Measurements from ENCODE around the gene CNTLN.
A peak's percentile ranks its signal among the peaks of the same experiment; 100 is the strongest.

Gene CNTLN

GRCh38 chr9:17480966-17481365 lies 346.1 kb downstream of the CNTLN start:
- Histone ChIP-seq H3K36me3 (ENCODE audit: control insufficient read depth in 1 of 2, insufficient read depth in 2 of 2, low read length in 2 of 2) (peaks cover 0 to 9% of the 10 kb centered on the region in 2 donors), H3K9me3 (ENCODE audit: control insufficient read depth in 1 of 2, low read length in 2 of 2) (no peaks in the 10 kb centered on the region), H3K27me3 (ENCODE audit: low read depth, low read length) (no peaks in the 10 kb centered on the region), H3K4me3 (ENCODE audit: low read depth in 1 of 2, low read length in 2 of 2) (no peak overlapping the region), H3K4me1 (ENCODE audit: control insufficient read depth in 1 of 2, insufficient read depth in 2 of 2, low read length in 2 of 2) (no peaks in the 10 kb centered on the region), H3K27ac (ENCODE audit: low read length) (no peak overlapping the region)

- no peak overlapping the region for H3K4me3 ChIP-seq (ENCODE audit: low read depth in 1 of 2, low read length in 2 of 2)
- no peaks in the 10 kb centered on the region for H3K9me3 ChIP-seq (ENCODE audit: control insufficient read depth in 1 of 2, low read length in 2 of 2)
- no peaks in the 10 kb centered on the region for H3K4me1 ChIP-seq (ENCODE audit: control insufficient read depth in 1 of 2, insufficient read depth in 2 of 2, low read length in 2 of 2)
- H3K36me3 ChIP-seq (ENCODE audit: control insufficient read depth in 1 of 2, insufficient read depth in 2 of 2, low read length in 2 of 2) = peaks cover 0 to 5% of the 10 kb centered on the region in 2 donors
- H3K27ac ChIP-seq (ENCODE audit: low read length) = no peak overlapping the region
- no peaks in the 10 kb centered on the region for H3K27me3 ChIP-seq (ENCODE audit: low read depth, low read length)
Measured at GRCh38 chr9:17481565-17481964, 346.7 kb downstream of the CNTLN start.

GRCh38 chr9:17484906-17485305 lies 350.1 kb downstream of the CNTLN start:
- Histone ChIP-seq H3K36me3 (ENCODE audit: control insufficient read depth in 1 of 2, insufficient read depth in 2 of 2, low read length in 2 of 2) (peaks cover 0 to 5% of the 10 kb centered on the region in 2 donors), H3K27me3 (ENCODE audit: low read depth, low read length) (no peaks in the 10 kb centered on the region), H3K9me3 (ENCODE audit: control insufficient read depth in 1 of 2, low read length in 2 of 2) (no peaks in the 10 kb centered on the region), H3K27ac (ENCODE audit: low read length) (no peak overlapping the region), H3K4me1 (ENCODE audit: control insufficient read depth in 1 of 2, insufficient read depth in 2 of 2, low read length in 2 of 2) (no peaks in the 10 kb centered on the region), H3K4me3 (ENCODE audit: low read depth in 1 of 2, low read length in 2 of 2) (no peak overlapping the region)

- Histone ChIP-seq H3K36me3 (ENCODE audit: control insufficient read depth in 1 of 2, insufficient read depth in 2 of 2, low read length in 2 of 2) (peaks cover 0 to 5% of the 10 kb centered on the region in 2 donors), H3K27ac (ENCODE audit: low read length) (no peak overlapping the region), H3K27me3 (ENCODE audit: low read depth, low read length) (no peaks in the 10 kb centered on the region), H3K4me1 (ENCODE audit: control insufficient read depth in 1 of 2, insufficient read depth in 2 of 2, low read length in 2 of 2) (no peaks in the 10 kb centered on the region), H3K4me3 (ENCODE audit: low read depth in 1 of 2, low read length in 2 of 2) (no peak overlapping the region), H3K9me3 (ENCODE audit: control insufficient read depth in 1 of 2, low read length in 2 of 2) (no peaks in the 10 kb centered on the region)
Measured at GRCh38 chr9:17486396-17486795, 351.6 kb downstream of the CNTLN start.

GRCh38 chr9:17487467-17487866 lies 352.6 kb downstream of the CNTLN start:
- Histone ChIP-seq H3K27ac (ENCODE audit: low read length) (no peak overlapping the region), H3K36me3 (ENCODE audit: control insufficient read depth in 1 of 2, insufficient read depth in 2 of 2, low read length in 2 of 2) (peaks cover 0 to 5% of the 10 kb centered on the region in 2 donors), H3K4me3 (ENCODE audit: low read depth in 1 of 2, low read length in 2 of 2) (no peak overlapping the region), H3K4me1 (ENCODE audit: control insufficient read depth in 1 of 2, insufficient read depth in 2 of 2, low read length in 2 of 2) (no peaks in the 10 kb centered on the region), H3K27me3 (ENCODE audit: low read depth, low read length) (no peaks in the 10 kb centered on the region), H3K9me3 (ENCODE audit: control insufficient read depth in 1 of 2, low read length in 2 of 2) (no peaks in the 10 kb centered on the region)

- no peak overlapping the region for H3K27ac ChIP-seq (ENCODE audit: low read length)
- no peaks in the 10 kb centered on the region for H3K27me3 ChIP-seq (ENCODE audit: low read depth, low read length)
- peaks cover 0 to 5% of the 10 kb centered on the region in 2 donors for H3K36me3 ChIP-seq (ENCODE audit: control insufficient read depth in 1 of 2, insufficient read depth in 2 of 2, low read length in 2 of 2)
- H3K4me1 ChIP-seq (ENCODE audit: control insufficient read depth in 1 of 2, insufficient read depth in 2 of 2, low read length in 2 of 2) = no peaks in the 10 kb centered on the region
- no peak overlapping the region for H3K4me3 ChIP-seq (ENCODE audit: low read depth in 1 of 2, low read length in 2 of 2)
- H3K9me3 ChIP-seq (ENCODE audit: control insufficient read depth in 1 of 2, low read length in 2 of 2) = no peaks in the 10 kb centered on the region
Measured at GRCh38 chr9:17488662-17489061, 353.8 kb downstream of the CNTLN start.

- Histone ChIP-seq H3K4me3 (ENCODE audit: low read depth in 1 of 2, low read length in 2 of 2) (no peak overlapping the region), H3K27me3 (ENCODE audit: low read depth, low read length) (no peaks in the 10 kb centered on the region), H3K36me3 (ENCODE audit: control insufficient read depth in 1 of 2, insufficient read depth in 2 of 2, low read length in 2 of 2) (peaks cover 0 to 8% of the 10 kb centered on the region in 2 donors), H3K9me3 (ENCODE audit: control insufficient read depth in 1 of 2, low read length in 2 of 2) (no peaks in the 10 kb centered on the region), H3K27ac (ENCODE audit: low read length) (no peak overlapping the region), H3K4me1 (ENCODE audit: control insufficient read depth in 1 of 2, insufficient read depth in 2 of 2, low read length in 2 of 2) (no peaks in the 10 kb centered on the region)
Measured at GRCh38 chr9:17490110-17490509, 355.3 kb downstream of the CNTLN start.

- Histone ChIP-seq H3K4me1 (ENCODE audit: control insufficient read depth in 1 of 2, insufficient read depth in 2 of 2, low read length in 2 of 2) (no peaks in the 10 kb centered on the region), H3K27me3 (ENCODE audit: low read depth, low read length) (no peaks in the 10 kb centered on the region), H3K27ac (ENCODE audit: low read length) (no peak overlapping the region), H3K9me3 (ENCODE audit: control insufficient read depth in 1 of 2, low read length in 2 of 2) (no peaks in the 10 kb centered on the region), H3K4me3 (ENCODE audit: low read depth in 1 of 2, low read length in 2 of 2) (no peak overlapping the region), H3K36me3 (ENCODE audit: control insufficient read depth in 1 of 2, insufficient read depth in 2 of 2, low read length in 2 of 2) (peaks cover 0 to 7% of the 10 kb centered on the region in 2 donors)
Measured at GRCh38 chr9:17491780-17492179, 356.9 kb downstream of the CNTLN start.

GRCh38 chr9:17503196-17503595 lies 368.4 kb downstream of the CNTLN start:
- no peak overlapping the region for H3K27ac ChIP-seq (ENCODE audit: low read length)
- H3K9me3 ChIP-seq (ENCODE audit: control insufficient read depth in 1 of 2, low read length in 2 of 2) = peaks cover 0 to 4% of the 10 kb centered on the region in 2 donors
- H3K27me3 ChIP-seq (ENCODE audit: low read depth, low read length) = no peaks in the 10 kb centered on the region
- H3K36me3 ChIP-seq (ENCODE audit: control insufficient read depth in 1 of 2, insufficient read depth in 2 of 2, low read length in 2 of 2) = no peaks in the 10 kb centered on the region
- no peaks in the 10 kb centered on the region for H3K4me1 ChIP-seq (ENCODE audit: control insufficient read depth in 1 of 2, insufficient read depth in 2 of 2, low read length in 2 of 2)
- no peak overlapping the region for H3K4me3 ChIP-seq (ENCODE audit: low read depth in 1 of 2, low read length in 2 of 2)

GRCh38 chr9:17509151-17509550 lies 374.3 kb downstream of the CNTLN start:
- H3K36me3 ChIP-seq (ENCODE audit: control insufficient read depth in 1 of 2, insufficient read depth in 2 of 2, low read length in 2 of 2) = no peaks in the 10 kb centered on the region
- no peak overlapping the region for H3K27ac ChIP-seq (ENCODE audit: low read length)
- no peak overlapping the region for H3K4me3 ChIP-seq (ENCODE audit: low read depth in 1 of 2, low read length in 2 of 2)
- H3K4me1 ChIP-seq (ENCODE audit: control insufficient read depth in 1 of 2, insufficient read depth in 2 of 2, low read length in 2 of 2) = no peaks in the 10 kb centered on the region
- peaks cover 0 to 4% of the 10 kb centered on the region in 2 donors for H3K9me3 ChIP-seq (ENCODE audit: control insufficient read depth in 1 of 2, low read length in 2 of 2)
- no peaks in the 10 kb centered on the region for H3K27me3 ChIP-seq (ENCODE audit: low read depth, low read length)

GRCh38 chr9:17509701-17510100 lies 374.9 kb downstream of the CNTLN start:
- H3K27ac ChIP-seq (ENCODE audit: low read length) = no peak overlapping the region
- no peaks in the 10 kb centered on the region for H3K36me3 ChIP-seq (ENCODE audit: control insufficient read depth in 1 of 2, insufficient read depth in 2 of 2, low read length in 2 of 2)
- no peaks in the 10 kb centered on the region for H3K27me3 ChIP-seq (ENCODE audit: low read depth, low read length)
- H3K4me1 ChIP-seq (ENCODE audit: control insufficient read depth in 1 of 2, insufficient read depth in 2 of 2, low read length in 2 of 2) = no peaks in the 10 kb centered on the region
- H3K9me3 ChIP-seq (ENCODE audit: control insufficient read depth in 1 of 2, low read length in 2 of 2) = peaks cover 0 to 4% of the 10 kb centered on the region in 2 donors
- no peak overlapping the region for H3K4me3 ChIP-seq (ENCODE audit: low read depth in 1 of 2, low read length in 2 of 2)

GRCh38 chr9:17519761-17520160 lies 384.9 kb downstream of the CNTLN start:
- Histone ChIP-seq H3K36me3 (ENCODE audit: control insufficient read depth in 1 of 2, insufficient read depth in 2 of 2, low read length in 2 of 2) (no peaks in the 10 kb centered on the region), H3K4me3 (ENCODE audit: low read depth in 1 of 2, low read length in 2 of 2) (peak overlapping the region in 1 of 2 donors; percentile 26), H3K4me1 (ENCODE audit: control insufficient read depth in 1 of 2, insufficient read depth in 2 of 2, low read length in 2 of 2) (no peaks in the 10 kb centered on the region), H3K9me3 (ENCODE audit: control insufficient read depth in 1 of 2, low read length in 2 of 2) (no peaks in the 10 kb centered on the region), H3K27me3 (ENCODE audit: low read depth, low read length) (no peaks in the 10 kb centered on the region), H3K27ac (ENCODE audit: low read length) (no peak overlapping the region)
